ENCODE results near the gene SUSD6. TPM values are rescaled to one million over a fixed set of nuclear protein-coding genes. Genes with fewer than 3 reads are reported as not detected.
A peak's percentile ranks its signal among the peaks of the same experiment; 100 is the strongest.

SUSD6 gene
- total RNA-seq, 4 donors from 2014 or later, result 8.8 to 35.1 (median 17.6) TPM

- H3K27me3 ChIP-seq, result no peaks in the 10 kb centered on the region
- TF ChIP-seq POLR2A (IDR thresholded peaks at IDR 0.05) (no peak), CTCF (IDR thresholded peaks at IDR 0.05) (no peak)
- no peak overlapping the region for H3K4me3 ChIP-seq
- no peaks in the 10 kb centered on the region for H3K9me3 ChIP-seq
- H3K27ac ChIP-seq, result no peak overlapping the region
- no peak for DNase-seq
- peaks cover 0 to 4% of the 10 kb centered on the region in 2 donors for H3K4me1 ChIP-seq
- no peaks in the 10 kb centered on the region for H3K36me3 ChIP-seq
- intact Hi-C loops (cut with DNase I; ENCODE audit: low total_unique reads), result no loop called here
Observed at GRCh38 chr14:69690042-69690441, 78.6 kb downstream of the SUSD6 start.

- peaks cover 0 to 4% of the 10 kb centered on the region in 2 donors for H3K4me1 ChIP-seq
- H3K36me3 ChIP-seq, result no peaks in the 10 kb centered on the region
- H3K27ac ChIP-seq, result peak overlapping the region; percentile 37 to 48
Observed at GRCh38 chr14:69692594-69692993, 81.2 kb downstream of the SUSD6 start.

GRCh38 chr14:69693145-69693544, 81.7 kb downstream of the SUSD6 start:
- intact Hi-C loops (cut with DNase I; ENCODE audit: low total_unique reads), result no loop called here
- Histone ChIP-seq H3K4me3 (no peak overlapping the region), H3K9me3 (no peaks in the 10 kb centered on the region), H3K36me3 (no peaks in the 10 kb centered on the region), H3K27ac (peak overlapping the region; percentile 37 to 48), H3K27me3 (no peaks in the 10 kb centered on the region), H3K4me1 (peaks cover 0 to 4% of the 10 kb centered on the region in 2 donors)
- no peak for DNase-seq
- TF ChIP-seq CTCF (IDR thresholded peaks at IDR 0.05) (no peak), POLR2A (IDR thresholded peaks at IDR 0.05) (no peak)

More at GRCh38 chr14:69692594-69692993, 81.2 kb downstream of the SUSD6 start:
- no peak overlapping the region for H3K4me3 ChIP-seq
- intact Hi-C loops (cut with DNase I; ENCODE audit: low total_unique reads), result no loop called here
- TF ChIP-seq CTCF (IDR thresholded peaks at IDR 0.05), result no peak
- no peak for TF ChIP-seq POLR2A (IDR thresholded peaks at IDR 0.05)
- H3K9me3 ChIP-seq, result no peaks in the 10 kb centered on the region
- H3K27me3 ChIP-seq, result no peaks in the 10 kb centered on the region
- DNase-seq, result no peak

- no peak for TF ChIP-seq POLR2A (IDR thresholded peaks at IDR 0.05)
- Histone ChIP-seq H3K36me3 (no peaks in the 10 kb centered on the region), H3K27ac (peak overlapping the region; percentile 48 to 54), H3K4me1 (peaks cover 0 to 4% of the 10 kb centered on the region in 2 donors), H3K27me3 (no peaks in the 10 kb centered on the region), H3K9me3 (no peaks in the 10 kb centered on the region), H3K4me3 (no peak overlapping the region)
- intact Hi-C loops (cut with DNase I; ENCODE audit: low total_unique reads), result no loop called here
- no peak for DNase-seq
Observed at GRCh38 chr14:69693801-69694729, 82.7 kb downstream of the SUSD6 start.

- Histone ChIP-seq H3K36me3 (no peaks in the 10 kb centered on the region), H3K27me3 (no peaks in the 10 kb centered on the region), H3K9me3 (no peaks in the 10 kb centered on the region), H3K4me3 (no peak overlapping the region), H3K4me1 (peaks cover 0 to 4% of the 10 kb centered on the region in 2 donors), H3K27ac (peak overlapping the region; percentile 15 to 54)
- no peak for TF ChIP-seq CTCF (IDR thresholded peaks at IDR 0.05)
- TF ChIP-seq POLR2A (IDR thresholded peaks at IDR 0.05), result no peak
- intact Hi-C loops (cut with DNase I; ENCODE audit: low total_unique reads), result no loop called here
- DNase-seq, result no peak
Observed at GRCh38 chr14:69694730-69695281, 83.4 kb downstream of the SUSD6 start.
